Effector memory CD4-positive, alpha-beta T cell (primary cell): ENCODE measurements around the gene BLOC1S3.

Source experiments
- DNase-seq, 3 donors: peaks; one replicate each; pipeline ENCODE4 v3.0.0-alpha.2; 2020
- H3K27ac ChIP-seq: 2 replicates; pipeline ENCODE4 v1.7.0; 2013; ENCODE audit warnings: mild to moderate bottlenecking, low read length, moderate library complexity; ENCODE audit not compliant: insufficient read depth, poor library complexity, severe bottlenecking
- H3K27me3 ChIP-seq: replicated peaks from 2 replicates; pipeline ENCODE4 v1.7.0; 2013; ENCODE audit warnings: mild to moderate bottlenecking, low read length; ENCODE audit not compliant: insufficient read depth, control insufficient read depth, poor library complexity, severe bottlenecking
- H3K36me3 ChIP-seq: 2 replicates; pipeline ENCODE4 v1.7.0; 2013; ENCODE audit warnings: mild to moderate bottlenecking, low read length, moderate library complexity; ENCODE audit not compliant: control insufficient read depth, insufficient read depth
- H3K4me1 ChIP-seq: 2 replicates; pipeline ENCODE4 v1.7.0; 2013; ENCODE audit warnings: low read length, mild to moderate bottlenecking; ENCODE audit not compliant: control insufficient read depth, insufficient read depth, poor library complexity, severe bottlenecking
- H3K4me3 ChIP-seq: 2 replicates; pipeline ENCODE4 v1.7.0; 2013; ENCODE audit warnings: low read length, low read depth, mild to moderate bottlenecking; ENCODE audit not compliant: insufficient read depth, poor library complexity, severe bottlenecking
- H3K9me3 ChIP-seq: 2 replicates; pipeline ENCODE4 v1.7.0; 2013; ENCODE audit warnings: mild to moderate bottlenecking, low read length, moderate library complexity; ENCODE audit not compliant: control insufficient read depth

BLOC1S3 gene

GRCh38 chr19:45154064-45154827 lies 24.3 kb upstream of the BLOC1S3 start:
- no peak overlapping the region for H3K4me3 ChIP-seq
- no peak for DNase-seq
- no peaks in the 10 kb centered on the region for H3K9me3 ChIP-seq
- no peaks in the 10 kb centered on the region for H3K27me3 ChIP-seq
- H3K27ac ChIP-seq: no peak overlapping the region
- peaks cover 23% of the 10 kb centered on the region for H3K4me1 ChIP-seq
- H3K36me3 ChIP-seq: no peaks in the 10 kb centered on the region

GRCh38 chr19:45156011-45156630 lies 22.5 kb upstream of the BLOC1S3 start:
- Histone ChIP-seq H3K4me1 (peaks cover 23% of the 10 kb centered on the region), H3K27me3 (no peaks in the 10 kb centered on the region), H3K9me3 (no peaks in the 10 kb centered on the region), H3K36me3 (no peaks in the 10 kb centered on the region), H3K4me3 (no peak overlapping the region), H3K27ac (no peak overlapping the region)
- DNase-seq: no peak

- no peaks in the 10 kb centered on the region for H3K9me3 ChIP-seq
- H3K27me3 ChIP-seq: no peaks in the 10 kb centered on the region
- H3K4me3 ChIP-seq: no peak overlapping the region
- no peak for DNase-seq
- H3K36me3 ChIP-seq: no peaks in the 10 kb centered on the region
- no peak overlapping the region for H3K27ac ChIP-seq
- peaks cover 23% of the 10 kb centered on the region for H3K4me1 ChIP-seq
Measured at GRCh38 chr19:45156751-45157150, 21.8 kb upstream of the BLOC1S3 start.

GRCh38 chr19:45158503-45159209 lies 19.9 kb upstream of the BLOC1S3 start:
- Histone ChIP-seq H3K4me1 (peaks cover 5% of the 10 kb centered on the region), H3K4me3 (no peak overlapping the region), H3K27me3 (no peaks in the 10 kb centered on the region), H3K9me3 (no peaks in the 10 kb centered on the region), H3K27ac (no peak overlapping the region), H3K36me3 (no peaks in the 10 kb centered on the region)
- no peak for DNase-seq

- H3K4me1 ChIP-seq: peaks cover 9% of the 10 kb centered on the region
- H3K9me3 ChIP-seq: no peaks in the 10 kb centered on the region
- no peaks in the 10 kb centered on the region for H3K27me3 ChIP-seq
- H3K27ac ChIP-seq: no peak overlapping the region
- no peak for DNase-seq
- no peaks in the 10 kb centered on the region for H3K36me3 ChIP-seq
- no peak overlapping the region for H3K4me3 ChIP-seq
Measured at GRCh38 chr19:45159210-45159970, 19.2 kb upstream of the BLOC1S3 start.

GRCh38 chr19:45159971-45160324 lies 18.6 kb upstream of the BLOC1S3 start:
- no peaks in the 10 kb centered on the region for H3K9me3 ChIP-seq
- peaks cover 15% of the 10 kb centered on the region for H3K4me1 ChIP-seq
- no peaks in the 10 kb centered on the region for H3K36me3 ChIP-seq
- no peak for DNase-seq
- no peaks in the 10 kb centered on the region for H3K27me3 ChIP-seq
- no peak overlapping the region for H3K27ac ChIP-seq
- H3K4me3 ChIP-seq: no peak overlapping the region

GRCh38 chr19:45160870-45161737 lies 17.5 kb upstream of the BLOC1S3 start, which contains the start of gene NKPD1:
Gene NKPD1 (minus strand): TSS chr19:45160982. CDS start chr19:45160150, 832 bp downstream.
- H3K27ac ChIP-seq: no peak within 1 kb of the TSS
- H3K36me3 ChIP-seq: no peaks in the 10 kb centered on the region
- no peaks in the 10 kb centered on the region for H3K9me3 ChIP-seq
- peaks cover 21% of the 10 kb centered on the region for H3K4me1 ChIP-seq
- no peaks in the 10 kb centered on the region for H3K27me3 ChIP-seq
- no peak within 1 kb of the TSS for H3K4me3 ChIP-seq
- no peak for DNase-seq

GRCh38 chr19:45161738-45162607 lies 16.6 kb upstream of the BLOC1S3 start:
- Histone ChIP-seq H3K4me3 (no peak overlapping the region), H3K4me1 (peaks cover 21% of the 10 kb centered on the region), H3K36me3 (no peaks in the 10 kb centered on the region), H3K9me3 (no peaks in the 10 kb centered on the region), H3K27me3 (no peaks in the 10 kb centered on the region), H3K27ac (no peak overlapping the region)
- no peak for DNase-seq
